HG03103 (cell line): ENCODE data around the gene PLA2G2F.

Source experiments
- ATAC-seq: cut with Tn5 transposase; IDR thresholded peaks from one replicate; pipeline ENCODE4 v1.9.1; 2021; ENCODE audit warnings: low read depth; ENCODE audit not compliant: unreplicated experiment

The PLA2G2F gene

DNA sequence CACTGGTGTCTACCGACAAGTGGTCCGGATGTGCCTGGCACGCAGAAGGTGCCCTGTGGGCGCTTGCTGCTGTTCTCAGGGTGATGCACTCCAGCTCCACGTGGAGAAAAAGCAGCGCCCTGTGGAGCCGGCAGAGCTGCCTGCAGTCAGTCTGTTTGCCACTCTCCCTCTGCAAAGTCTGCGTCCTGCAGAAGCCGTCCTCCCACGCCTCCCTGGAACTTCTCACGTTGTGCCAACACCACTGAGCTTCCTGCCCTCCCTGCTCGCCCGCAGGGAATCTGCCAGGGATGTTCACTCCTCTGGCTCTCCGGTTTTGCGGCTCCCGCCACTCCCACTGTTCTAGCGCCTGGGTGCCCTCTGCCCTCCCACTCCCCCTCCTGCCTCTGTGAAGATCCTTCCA, 26.9 kb downstream of the PLA2G2F start:
- ATAC-seq, result no peak

DNA sequence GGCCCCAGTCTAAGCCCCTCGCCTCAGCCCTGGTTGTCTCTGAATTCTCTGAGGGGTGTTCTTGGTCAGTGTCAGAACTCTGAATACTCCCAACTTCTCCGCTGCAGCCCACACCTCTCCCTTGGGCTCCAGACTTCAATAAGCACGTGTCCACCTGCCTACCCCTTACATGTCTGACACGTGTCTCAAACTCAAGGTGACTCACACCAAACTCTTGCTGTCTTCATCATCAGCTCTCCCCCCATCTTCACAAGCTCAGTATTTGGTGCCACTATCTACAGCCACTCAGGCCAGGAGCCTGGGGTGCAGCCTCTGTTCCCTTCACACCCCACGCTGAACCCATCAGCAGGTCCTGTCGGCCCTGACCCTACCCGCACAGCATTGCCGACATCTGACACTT, 28.0 kb downstream of the PLA2G2F start:
- no peak for ATAC-seq

DNA sequence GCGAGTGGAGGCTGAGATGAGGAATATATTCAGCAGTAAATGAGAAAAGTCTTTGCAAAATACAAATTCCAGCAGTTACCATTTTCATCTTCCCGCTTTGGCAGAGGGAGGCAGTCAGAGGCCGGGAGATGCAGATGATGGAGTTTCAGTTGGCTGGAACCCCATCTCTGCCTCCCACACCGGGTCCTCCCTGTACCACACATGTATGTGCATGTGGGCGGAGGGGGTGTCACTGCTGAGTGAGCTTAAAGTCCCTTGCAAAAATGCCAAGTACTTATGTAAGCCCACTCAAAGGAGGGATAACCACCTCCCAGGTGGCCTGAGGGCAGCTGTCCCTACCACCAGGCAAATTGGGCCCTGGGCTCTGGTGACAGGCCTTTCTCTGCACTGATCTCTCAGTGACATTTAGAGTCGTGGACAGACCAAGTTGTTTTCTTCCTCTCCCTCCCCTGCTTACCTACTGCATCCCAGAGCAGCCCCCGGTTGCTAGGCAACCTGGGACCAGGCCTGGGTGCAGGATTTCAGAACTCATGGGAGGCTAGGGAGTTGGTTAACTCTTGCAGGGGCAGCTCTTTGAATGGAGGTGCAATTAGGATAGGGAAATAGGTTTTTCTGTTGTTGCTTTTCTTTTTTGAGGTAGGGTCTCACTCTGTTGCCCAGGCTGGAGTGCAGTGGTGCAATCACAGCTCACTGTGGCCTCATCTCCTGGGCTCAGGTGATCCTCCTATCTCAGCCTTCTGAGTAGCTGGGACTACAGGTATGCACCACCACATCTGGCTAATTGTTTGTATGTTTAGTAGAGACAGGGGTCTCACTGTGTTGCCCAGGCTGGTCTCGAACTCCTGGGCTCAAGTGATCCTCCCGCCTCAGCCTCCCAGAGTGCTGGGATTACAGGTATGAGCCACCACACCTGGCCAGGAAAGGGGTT, 29.7 kb downstream of the PLA2G2F start:
- no peak for ATAC-seq

DNA sequence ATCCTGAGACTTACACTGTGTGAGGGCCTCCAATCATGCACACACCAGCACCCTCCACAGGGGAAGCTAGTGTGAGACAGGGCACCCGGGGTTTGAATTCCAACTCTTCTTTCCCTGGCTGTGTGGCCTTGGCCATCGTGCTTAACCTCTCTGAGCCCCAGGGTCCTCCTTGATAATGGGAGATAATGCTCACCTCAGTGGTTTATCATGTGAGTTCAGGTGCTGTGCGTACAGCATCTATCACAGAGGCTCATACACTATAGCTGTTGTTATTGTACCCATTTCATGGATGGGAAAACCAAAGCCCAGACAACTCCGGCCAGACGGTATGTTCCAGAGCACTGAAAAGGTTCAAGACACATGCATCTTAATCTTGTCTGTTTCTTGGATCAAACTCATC, 30.8 kb downstream of the PLA2G2F start:
- ATAC-seq, result no peak

DNA sequence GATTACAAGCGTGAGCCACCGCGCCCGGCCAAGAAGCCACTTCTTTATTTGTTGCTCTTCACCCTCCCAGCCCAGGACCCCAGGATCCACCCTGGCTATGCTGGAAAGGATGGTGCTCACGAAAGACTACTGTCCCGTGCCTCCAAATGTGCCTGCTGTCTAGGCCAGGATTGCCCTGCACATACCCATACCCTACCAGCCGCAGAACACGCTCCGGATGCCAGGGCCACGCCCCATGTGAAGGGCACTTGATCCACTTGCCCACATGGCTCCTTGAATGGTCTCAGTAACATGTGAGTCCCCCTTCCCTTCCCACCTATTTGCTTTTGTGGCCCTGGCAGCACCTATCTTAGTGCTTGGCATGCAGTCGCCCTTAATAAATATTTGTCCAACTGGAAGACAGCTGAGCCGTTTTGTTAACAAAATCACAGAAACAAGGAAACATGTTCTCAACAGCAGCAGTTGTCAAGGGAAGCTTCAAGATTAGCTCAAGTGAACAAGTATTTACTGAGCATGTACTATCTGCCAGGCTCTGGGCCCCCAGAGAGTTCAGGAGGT, 33.0 kb downstream of the PLA2G2F start:
- ATAC-seq, result no peak

DNA sequence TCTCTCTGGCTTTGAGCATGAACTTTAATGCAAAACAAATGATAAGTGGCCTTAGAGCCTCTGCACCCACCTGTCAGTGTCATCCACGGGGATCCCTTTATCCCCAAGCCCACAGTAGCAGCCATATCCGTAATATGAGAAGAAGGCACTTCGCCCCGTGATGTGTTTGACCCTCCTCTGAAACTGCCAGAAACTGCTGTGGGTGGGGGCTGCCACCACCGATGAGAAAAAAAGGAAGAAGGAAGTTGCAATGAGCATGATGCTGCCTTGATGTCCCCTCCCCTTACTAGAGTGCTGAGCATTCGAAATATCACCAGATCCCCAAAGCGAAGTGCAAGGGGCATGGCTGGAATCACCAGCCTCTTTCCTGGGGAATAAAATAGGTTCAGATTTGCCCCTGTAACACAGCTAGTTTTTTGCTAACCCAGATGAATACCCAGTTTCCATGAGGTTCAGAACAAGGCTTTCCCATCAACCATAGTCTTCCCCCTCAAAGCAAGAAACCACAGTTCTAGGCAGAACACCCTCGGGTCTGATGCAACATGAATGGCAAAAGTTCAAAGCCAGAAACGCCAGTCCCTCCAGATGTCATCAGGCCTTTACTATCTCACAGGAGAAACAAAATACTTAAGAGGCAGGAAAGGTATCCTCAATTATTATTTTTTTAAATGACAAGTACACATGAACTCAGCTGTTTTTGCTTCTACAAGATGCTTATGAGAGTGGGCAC, 36.0 kb downstream of the PLA2G2F start:
- no peak for ATAC-seq

DNA sequence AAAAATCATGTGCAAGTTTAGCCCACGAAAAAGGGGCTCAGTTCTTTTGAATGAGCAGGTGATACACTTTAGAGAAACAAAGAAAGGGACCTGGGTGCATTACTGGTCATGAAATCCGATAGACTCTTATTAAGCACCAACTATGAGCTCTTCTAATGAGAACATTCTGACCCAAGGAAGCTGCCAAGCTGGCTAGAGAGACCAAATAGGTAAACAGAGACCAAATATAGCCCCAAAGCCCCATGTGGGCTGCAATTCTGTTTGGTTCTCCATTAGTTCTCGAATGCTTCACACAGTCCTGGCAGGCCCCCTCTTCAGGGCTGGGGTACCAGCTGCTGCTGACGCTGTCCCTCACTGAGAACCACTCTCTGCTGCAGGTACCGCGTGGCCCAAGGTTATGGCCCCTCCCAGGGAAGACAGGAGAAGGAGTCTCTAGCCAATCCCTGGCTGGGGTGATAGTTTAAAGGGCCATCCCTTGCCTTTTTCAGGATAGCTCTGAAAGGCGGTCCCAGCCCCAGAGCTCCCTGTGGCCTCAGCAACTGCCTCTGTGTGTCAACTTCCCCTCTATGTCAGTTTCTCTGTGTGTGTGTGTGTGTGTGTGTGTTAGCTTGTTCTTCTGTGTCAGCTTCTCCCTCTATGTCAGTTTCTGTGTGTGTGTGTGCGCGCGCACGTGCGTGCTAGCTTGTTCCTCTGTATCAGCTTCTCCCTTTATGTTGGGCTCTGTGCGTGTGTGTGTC, 39.7 kb downstream of the PLA2G2F start:
- ATAC-seq, result no peak

DNA sequence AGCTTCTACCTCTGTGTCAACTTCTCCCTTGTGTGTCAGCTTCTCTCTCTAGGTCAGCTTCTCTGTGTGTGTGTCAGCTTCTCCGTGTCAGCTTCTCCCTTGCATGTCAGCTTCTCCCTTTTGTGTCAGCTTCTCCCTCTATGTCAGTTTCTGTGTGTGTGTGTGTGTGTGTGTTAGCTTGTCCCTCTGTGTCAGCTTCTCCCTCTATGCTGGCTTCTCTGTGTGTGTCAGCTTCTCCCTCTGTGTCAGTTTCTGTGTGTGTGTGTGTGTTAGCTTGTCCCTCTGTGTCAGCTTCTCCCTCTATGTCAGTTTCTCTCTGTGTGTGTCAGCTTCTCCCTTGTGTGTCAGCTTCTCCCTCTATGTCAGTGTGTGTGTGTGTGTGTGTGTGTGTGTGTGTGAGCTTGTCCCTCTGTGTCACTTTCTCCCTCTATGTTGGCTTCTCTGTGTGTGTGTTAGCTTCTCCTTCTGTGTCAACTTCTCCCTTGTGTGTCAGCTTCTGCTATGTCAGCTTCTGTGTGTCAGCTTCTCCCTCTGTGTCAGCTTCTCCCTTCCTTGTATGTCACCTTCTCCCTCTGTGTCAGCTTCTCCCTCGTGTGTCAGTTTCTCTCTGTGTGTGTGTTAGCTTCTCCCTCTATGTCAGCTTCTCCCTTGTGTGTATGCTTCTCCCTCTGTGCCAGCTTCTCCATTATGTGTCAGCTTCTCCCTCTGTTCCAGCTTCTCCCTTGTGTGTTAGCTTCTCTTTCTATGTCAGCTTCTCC, 40.4 kb downstream of the PLA2G2F start:
- no peak for ATAC-seq

DNA sequence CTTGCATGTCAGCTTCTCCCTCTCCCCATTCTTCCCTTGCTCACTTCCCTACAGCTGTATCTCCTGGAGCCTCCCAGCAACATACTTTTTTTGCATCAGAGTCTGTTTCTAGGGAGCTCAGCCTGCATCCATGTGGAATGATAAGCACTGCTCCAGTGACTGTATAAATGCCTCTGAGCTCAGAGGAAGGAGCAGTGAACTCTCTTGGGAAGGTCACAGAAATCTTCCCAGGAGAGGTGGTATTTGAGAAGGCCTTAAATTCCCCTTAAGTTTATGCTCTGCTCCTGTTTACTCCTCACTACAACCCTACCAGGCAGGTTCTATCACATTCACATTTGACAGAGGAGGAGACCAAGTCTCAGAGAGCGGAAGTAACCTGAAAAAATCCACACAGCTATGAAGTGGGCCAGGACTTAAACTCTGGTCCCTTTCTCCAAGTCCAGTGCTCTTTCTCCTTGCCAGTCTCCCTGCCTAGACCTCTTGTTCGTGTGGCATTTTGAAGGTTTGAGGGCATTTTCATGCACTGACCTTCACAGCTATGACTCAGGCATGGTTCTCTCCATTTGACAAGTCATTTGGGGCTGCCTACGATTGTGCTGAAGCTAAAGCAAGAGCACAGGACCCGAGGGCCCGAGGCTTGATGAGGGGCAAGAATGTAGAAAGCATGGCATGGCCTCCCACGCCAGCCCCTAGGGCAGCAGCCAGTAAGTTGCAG, 41.2 kb downstream of the PLA2G2F start:
- ATAC-seq, result no peak

DNA sequence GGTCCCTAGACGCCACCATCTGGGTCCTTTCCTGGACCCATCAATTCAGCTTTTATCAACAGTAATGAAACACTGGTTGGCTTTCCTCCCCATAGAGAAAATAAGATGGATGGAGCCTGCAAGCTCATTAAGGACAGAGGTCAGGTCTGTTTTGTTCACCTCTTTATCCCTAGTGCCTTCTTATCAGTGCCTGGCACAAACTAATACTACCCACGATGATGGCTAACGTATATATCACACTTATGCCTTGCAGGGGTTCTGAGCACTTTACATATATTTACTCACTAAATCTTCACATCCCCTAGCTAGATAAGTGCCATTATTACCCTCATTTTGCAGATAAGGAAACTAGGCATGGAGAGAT, 41.7 kb downstream of the PLA2G2F start:
- ATAC-seq, result no peak

DNA sequence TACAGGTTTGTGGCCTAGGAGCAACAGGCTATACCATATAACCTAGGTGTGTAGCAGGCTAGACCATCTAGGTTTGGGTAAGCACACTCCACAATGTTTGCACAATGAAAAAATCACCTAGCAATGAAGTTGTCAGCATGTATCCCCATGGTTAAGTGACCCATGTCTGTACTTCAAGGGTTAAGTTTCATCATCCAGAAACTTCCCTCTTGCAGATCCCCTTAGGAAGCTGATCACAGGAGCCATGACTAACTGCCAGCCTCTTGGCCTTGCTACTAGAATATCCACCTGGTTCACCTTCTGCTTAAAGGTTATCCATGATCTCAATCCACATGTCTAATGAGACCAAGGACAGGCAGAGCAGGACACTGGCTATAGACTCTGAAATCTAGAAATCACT, 43.3 kb downstream of the PLA2G2F start:
- no peak for ATAC-seq

DNA sequence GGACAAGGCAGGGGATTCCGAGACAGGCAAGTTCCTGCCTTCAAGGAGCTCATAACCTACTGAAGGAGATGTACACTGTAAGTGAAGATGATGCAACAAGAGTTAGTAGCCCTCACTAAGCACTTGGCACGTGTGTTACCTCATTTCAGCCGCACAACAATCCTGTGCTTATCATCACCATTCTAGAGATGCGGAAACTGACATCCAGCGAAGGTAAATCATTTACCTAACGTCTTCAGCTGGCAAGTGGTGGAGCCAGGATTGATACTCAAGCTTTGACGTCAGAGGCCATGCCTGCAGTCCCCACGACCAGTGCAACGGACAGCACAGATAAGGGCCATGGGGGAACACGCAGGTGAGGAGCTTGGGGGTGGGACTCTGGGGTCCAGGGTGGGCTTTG, 43.9 kb downstream of the PLA2G2F start:
- ATAC-seq, result no peak

DNA sequence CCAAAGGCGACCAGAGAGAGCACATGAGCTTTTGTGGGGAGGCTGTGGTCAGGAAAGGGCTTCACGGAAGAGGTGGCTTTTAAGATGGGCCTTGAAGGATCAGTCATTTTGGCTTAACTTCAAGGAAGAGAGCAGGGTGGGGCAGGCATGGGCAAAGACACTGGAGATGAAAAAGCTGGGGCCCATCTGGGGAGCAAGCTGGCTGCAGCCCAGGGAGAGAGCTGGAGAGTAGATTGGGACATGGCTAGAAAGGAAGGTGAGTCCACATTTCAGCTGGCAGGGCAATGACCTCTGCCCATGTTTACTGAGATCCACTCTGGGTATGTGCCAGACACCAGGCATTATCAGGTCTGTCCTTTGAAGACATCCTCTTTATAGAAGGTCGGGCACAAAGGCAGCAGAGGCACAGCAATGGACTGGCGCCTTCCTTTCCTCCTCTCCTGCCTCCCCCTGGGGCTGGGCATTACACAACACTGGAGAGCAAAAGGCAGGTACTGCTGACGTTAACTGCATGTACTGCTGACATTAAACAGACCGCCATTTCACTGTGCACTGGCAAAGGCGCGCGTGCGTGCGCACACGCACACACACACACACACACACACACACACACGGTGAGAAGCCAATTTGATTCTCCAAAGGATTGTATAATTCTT, 44.6 kb downstream of the PLA2G2F start:
- no peak for ATAC-seq

DNA sequence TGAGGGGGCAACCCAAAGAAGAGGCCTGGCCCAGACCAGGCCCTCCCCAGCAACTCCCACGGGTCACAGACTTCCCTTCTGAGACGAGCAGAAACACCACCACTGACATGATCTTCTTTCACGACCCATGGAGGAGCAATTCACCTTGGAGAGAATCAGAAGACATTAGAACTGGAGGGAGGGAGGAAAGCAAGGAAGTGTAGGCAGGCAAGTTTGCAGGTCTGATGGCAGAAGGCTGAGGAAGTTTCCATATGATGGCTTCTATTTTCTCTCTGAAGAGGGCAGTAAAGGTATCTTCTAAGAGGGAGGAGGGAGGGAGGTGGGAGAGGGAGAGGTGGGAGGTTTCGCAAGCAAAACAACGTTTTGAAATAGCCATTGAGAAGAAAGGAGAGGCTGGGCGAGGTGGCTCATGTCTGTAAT, 45.4 kb downstream of the PLA2G2F start:
- no peak for ATAC-seq

DNA sequence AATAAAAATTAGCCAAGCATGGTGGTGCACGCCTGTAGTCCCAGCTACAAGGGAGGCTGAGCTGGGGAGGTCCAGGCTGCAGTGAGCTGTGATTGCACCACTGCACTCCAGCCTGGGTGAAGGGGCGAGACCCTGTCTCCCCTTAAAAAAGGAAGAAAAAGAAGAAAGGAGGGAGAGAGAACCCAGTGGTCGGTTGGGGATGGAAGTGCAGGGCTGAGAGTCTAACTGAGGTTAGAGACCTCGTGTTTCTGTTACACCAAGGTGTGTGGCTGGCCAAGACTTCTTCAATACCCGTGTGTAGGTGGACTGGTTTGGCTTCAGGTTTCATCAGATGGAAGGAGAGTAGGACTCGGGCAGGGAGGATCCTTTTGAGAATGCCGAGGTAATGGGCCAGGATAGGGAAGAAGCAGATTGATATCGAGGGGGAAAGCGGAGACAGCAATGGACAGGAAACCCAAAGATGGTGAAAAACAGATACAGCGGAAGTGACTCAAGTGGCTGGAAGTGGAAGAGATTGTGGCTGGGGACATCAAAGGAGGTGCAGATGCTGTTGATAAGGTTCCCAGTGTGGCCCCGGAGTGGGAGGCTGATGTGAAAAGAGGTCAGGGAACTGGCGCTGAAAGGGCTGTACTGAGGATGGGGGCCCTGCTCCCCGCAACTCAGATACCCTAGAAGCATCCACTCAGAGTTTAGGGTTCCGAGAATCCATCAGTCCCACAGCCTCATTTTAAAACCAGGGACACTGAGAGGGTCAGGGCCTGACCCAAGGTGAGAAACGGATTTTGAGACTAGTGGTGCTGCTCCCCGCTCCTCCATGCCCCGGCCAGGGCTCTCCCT, 46.1 kb downstream of the PLA2G2F start:
- ATAC-seq, result no peak

DNA sequence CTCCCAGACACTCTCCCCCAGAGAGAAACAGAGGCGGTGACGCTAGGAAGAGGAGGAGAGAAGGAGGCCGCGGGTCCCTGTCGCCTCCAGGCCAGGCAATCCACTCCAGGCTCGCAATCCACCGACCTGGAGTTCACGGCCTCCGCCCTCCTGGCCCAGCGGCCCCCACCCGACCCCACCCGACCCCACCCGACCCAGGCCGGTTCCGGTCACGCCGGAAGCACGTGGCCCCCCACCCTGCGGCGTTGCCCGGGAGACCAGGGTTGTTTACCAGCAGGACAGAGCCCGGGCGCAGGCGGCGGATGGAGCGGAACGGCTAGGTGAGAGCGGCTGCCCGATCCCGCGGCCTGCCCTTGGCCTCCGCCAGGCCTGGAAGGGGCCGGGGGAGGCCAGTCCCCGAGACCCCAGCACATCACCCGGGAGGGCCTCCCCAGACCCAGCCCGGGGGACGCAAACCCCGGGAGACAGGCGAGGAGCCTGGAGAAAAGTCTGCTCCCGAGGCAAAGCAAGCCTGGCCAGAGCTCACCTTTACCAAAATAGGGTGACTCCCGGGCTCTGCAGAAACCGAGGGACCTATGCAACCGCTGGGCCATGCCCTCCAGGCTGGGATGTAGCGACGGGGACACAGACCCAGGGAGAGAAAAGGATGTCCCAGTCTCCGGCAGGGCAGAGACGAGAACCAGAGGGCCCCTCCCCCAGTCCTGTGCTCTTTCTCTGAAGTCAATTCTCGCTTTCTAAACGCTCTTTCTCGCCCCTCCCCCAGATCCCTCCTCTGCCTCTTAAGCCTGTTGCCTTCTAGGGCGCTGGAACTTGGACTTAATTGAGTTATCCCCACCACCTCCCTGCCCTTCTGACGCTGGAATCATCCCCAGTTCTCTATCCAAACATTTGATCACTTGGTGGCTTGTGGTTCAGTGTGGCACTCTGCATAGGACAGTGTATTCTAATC, 47.0 kb downstream of the PLA2G2F start, which contains the start of the genes PLA2G2C and UBXN10:
Gene PLA2G2C, minus strand, starts transcription at position 685 of the 949 bp plus-strand sequence. CDS start 9,155 bp downstream, outside the sequence.
Gene UBXN10, plus strand, starts transcription at position 263 of the 949 bp plus-strand sequence. CDS start 4,466 bp downstream, outside the sequence.
- no peak for ATAC-seq
